Measurements from ENCODE around the gene LTBP1. TPM values are rescaled to one million over a fixed set of nuclear protein-coding genes. Genes with fewer than 3 reads are reported as not detected.
"Not testable (repeated sequence)": the region's sequence is repeated elsewhere in the genome, so short reads cannot be mapped to it uniquely, and the experiment has no call there.

LTBP1 gene
- total RNA-seq, 2 experiments from 2014 or later: 0.03 to 0.24 TPM

DNA sequence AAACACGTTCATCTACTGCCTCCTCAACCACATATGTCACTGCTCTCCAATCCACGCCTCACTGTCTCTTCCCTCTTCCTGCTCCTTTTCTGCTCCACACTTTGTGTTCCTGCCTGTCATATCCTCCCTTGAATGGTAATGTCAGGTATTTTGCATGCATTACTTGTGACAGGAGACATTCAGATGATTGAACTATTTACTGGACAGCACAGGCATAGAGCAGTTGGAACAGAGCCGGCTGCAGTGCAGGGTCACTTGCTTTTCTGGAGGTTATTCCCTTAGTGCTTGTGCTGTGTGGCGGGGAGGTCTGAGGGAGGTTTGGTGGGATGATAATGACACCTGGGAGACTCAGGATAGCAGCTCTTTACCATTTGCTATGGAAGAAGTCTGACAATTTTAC is 93.8 kb downstream of the LTBP1 start:
- Mint-ChIP-seq H3K36me3 (ENCODE audit: low read depth) (no peaks in the 10 kb centered on the region), H3K27me3 (ENCODE audit: low read depth) (peaks cover 2% of the 10 kb centered on the region), H3K27ac (no peak overlapping the region), H3K4me1 (ENCODE audit: low read depth) (no peaks in the 10 kb centered on the region), H3K9me3 (ENCODE audit: insufficient read depth) (no peaks in the 10 kb centered on the region), H3K4me3 (no peak overlapping the region)
- ATAC-seq (no peak), DNase-seq (no peak)
- ChIA-PET POLR2A (no interaction called here), CTCF (no interaction called here)

DNA sequence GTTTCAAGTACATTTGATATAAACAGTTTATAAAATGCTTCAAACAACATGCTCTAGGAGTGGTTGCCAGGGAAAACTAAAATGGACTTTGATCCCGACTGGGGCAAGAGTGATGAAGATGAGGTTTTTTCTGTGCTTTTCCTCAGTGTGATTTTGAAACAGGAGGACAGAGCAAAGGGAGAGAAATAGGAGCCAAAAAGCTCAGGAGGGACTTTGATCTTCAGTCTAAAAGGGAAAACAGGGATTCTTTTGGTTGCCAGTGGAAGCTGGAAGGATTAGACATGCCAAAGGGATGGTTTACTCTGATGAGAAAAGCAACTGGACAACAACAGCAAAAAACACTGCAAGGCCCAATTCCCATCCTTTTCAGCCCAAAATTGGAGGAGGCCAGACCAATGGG is 95.5 kb downstream of the LTBP1 start:
- no peak overlapping the region for H3K27ac Mint-ChIP-seq
- H3K36me3 Mint-ChIP-seq (ENCODE audit: low read depth): no peaks in the 10 kb centered on the region
- H3K4me1 Mint-ChIP-seq (ENCODE audit: low read depth): no peaks in the 10 kb centered on the region
- H3K4me3 Mint-ChIP-seq: no peak overlapping the region
- ChIA-PET POLR2A (no interaction called here), CTCF (interaction anchor here (1.3 kb wide), 1 partner anchor 9 kb away, joined by 5 read pairs; no protein-coding TSS in a partner anchor)
- peaks cover 2% of the 10 kb centered on the region for H3K27me3 Mint-ChIP-seq (ENCODE audit: low read depth)
- DNase-seq: no peak
- H3K9me3 Mint-ChIP-seq (ENCODE audit: insufficient read depth): no peaks in the 10 kb centered on the region
- ATAC-seq: no peak

DNA sequence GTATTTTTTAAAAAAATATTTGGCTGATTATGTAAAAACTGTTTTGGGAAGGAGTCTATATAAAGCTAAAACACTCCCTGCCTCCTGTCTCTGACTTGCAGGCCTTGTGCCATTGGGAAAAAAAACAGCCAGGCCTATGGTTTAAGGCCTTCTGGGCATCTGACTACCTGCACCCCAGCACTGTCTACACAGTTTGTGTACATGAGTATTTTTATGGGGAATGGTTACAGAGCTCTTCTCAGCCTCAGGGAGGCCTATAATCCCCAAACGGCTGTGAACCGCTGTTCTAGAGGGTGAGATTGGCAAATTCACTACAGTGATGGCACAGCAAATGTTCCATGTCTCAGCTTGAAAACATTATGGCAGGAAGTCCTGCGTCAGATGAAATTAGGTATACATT is 96.1 kb downstream of the LTBP1 start:
- ATAC-seq: no peak
- Mint-ChIP-seq H3K4me3 (no peak overlapping the region), H3K9me3 (ENCODE audit: insufficient read depth) (no peaks in the 10 kb centered on the region), H3K27me3 (ENCODE audit: low read depth) (peaks cover 2% of the 10 kb centered on the region), H3K36me3 (ENCODE audit: low read depth) (no peaks in the 10 kb centered on the region), H3K4me1 (ENCODE audit: low read depth) (no peaks in the 10 kb centered on the region), H3K27ac (no peak overlapping the region)
- DNase-seq: no peak
- CTCF ChIA-PET: interaction anchor here (1.3 kb wide), 1 partner anchor 10 kb away, joined by 5 read pairs; no protein-coding TSS in a partner anchor
- POLR2A ChIA-PET: no interaction called here

DNA sequence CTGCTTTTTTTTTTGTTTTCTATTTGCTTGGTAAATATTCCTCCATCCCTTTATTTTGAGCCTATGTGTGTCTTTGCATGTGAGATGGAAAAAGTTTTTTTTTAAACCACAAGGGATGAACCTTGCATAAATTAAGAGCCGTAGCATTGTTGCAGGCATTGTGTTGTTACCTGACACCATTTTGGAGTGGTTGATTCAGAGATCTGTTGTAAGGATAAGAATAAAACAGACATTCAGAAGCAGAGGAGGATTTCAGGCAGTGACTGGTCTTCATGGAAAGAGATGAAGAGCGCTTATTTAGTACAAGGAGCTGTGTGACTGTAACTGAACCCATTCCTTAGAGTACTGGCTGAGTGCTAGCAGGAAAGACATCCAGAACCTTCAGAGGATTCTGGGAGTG is 101.2 kb downstream of the LTBP1 start:
- H3K36me3 Mint-ChIP-seq (ENCODE audit: low read depth): no peaks in the 10 kb centered on the region
- no peak overlapping the region for H3K27ac Mint-ChIP-seq
- ATAC-seq (no peak), DNase-seq (no peak)
- POLR2A ChIA-PET: no interaction called here
- H3K4me3 Mint-ChIP-seq: no peak overlapping the region
- CTCF ChIA-PET: no interaction called here
- H3K9me3 Mint-ChIP-seq (ENCODE audit: insufficient read depth): no peaks in the 10 kb centered on the region
- H3K27me3 Mint-ChIP-seq (ENCODE audit: low read depth): no peaks in the 10 kb centered on the region
- H3K4me1 Mint-ChIP-seq (ENCODE audit: low read depth): no peaks in the 10 kb centered on the region

DNA sequence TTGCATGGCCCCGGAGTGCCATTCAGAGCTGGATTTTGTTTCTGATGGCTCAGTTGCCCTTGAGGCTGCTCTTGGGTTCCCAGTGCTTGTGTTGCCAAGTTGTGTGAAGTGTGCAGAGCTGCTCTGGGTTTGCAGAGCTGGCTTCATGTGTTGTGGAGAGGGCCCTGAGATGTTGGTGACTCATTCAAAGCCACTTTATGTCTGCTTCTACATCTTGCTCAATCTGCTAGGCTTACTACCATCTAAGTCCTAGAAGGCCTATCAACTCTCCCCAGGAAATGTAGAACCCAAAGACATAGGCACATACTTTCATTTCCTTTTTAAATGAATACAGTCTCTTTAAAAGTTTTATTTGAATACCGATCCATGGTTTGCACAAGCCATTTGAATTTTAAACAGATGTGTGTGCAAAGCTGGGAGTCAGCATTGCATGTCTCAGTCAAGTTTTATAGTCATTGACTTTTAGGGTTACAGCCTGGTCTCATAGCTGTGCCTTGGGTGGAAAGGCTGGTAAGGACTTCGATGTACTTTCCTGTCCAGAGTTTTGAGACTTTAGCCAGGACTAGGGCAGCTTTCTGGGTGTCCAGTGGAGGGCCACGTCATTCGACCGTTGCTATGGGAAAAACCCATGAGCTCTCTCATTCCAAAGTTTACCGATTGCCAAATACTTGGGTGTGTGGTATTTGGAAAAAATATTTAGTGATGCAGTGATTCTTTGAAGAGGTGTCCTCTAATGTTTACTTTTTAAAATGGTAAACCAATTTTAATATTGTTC is 105.0 kb downstream of the LTBP1 start:
- no peaks in the 10 kb centered on the region for H3K9me3 Mint-ChIP-seq (ENCODE audit: insufficient read depth)
- ATAC-seq (no peak), DNase-seq (no peak)
- no peaks in the 10 kb centered on the region for H3K4me1 Mint-ChIP-seq (ENCODE audit: low read depth)
- no peak overlapping the region for H3K27ac Mint-ChIP-seq
- H3K36me3 Mint-ChIP-seq (ENCODE audit: low read depth): no peaks in the 10 kb centered on the region
- ChIA-PET CTCF (no interaction called here), POLR2A (no interaction called here)
- H3K27me3 Mint-ChIP-seq (ENCODE audit: low read depth): no peaks in the 10 kb centered on the region
- no peak overlapping the region for H3K4me3 Mint-ChIP-seq

DNA sequence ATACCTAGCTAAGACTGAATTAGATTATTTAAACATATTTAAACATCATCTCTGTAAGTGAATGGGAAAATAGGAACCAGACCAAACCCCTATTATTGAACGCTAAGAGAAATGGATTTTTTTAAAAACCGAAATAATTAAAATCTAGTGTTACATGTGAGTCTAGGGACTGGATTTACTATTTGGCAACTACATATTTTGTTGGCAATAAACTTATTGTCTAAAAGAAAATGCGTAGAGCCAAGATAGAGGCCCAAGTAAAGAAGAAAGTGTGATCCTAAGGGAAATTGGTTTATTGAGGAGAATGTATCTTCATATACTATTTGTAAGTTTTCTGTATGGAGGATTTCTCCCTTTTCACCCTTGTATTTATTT is 105.6 kb downstream of the LTBP1 start:
- H3K4me3 Mint-ChIP-seq: no peak overlapping the region
- no peaks in the 10 kb centered on the region for H3K36me3 Mint-ChIP-seq (ENCODE audit: low read depth)
- H3K27me3 Mint-ChIP-seq (ENCODE audit: low read depth): no peaks in the 10 kb centered on the region
- POLR2A ChIA-PET: no interaction called here
- H3K4me1 Mint-ChIP-seq (ENCODE audit: low read depth): no peaks in the 10 kb centered on the region
- ATAC-seq: no peak
- DNase-seq: no peak
- H3K27ac Mint-ChIP-seq: no peak overlapping the region
- CTCF ChIA-PET: no interaction called here
- no peaks in the 10 kb centered on the region for H3K9me3 Mint-ChIP-seq (ENCODE audit: insufficient read depth)

DNA sequence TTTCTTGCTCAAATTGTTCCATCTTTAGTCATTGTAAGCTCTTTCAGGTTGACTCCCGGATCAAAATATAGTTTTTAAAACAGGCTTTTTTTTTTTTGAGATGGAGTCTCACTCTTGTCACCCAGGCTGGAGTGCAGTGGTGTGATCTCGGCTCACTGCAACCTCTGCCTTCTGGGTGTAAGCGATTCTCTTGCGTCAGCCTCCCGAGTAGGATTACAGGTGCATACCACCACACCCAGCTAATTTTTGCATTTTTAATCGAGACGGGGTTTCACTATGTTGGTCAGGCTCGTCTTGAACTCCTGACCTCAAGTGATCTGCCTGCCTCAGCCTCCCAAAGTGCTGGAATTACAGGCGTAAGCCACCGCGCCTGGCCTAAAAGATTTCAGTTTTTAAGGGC is 106.0 kb downstream of the LTBP1 start:
- ATAC-seq; H3K4me1 Mint-ChIP-seq (ENCODE audit: low read depth); POLR2A ChIA-PET; H3K27ac Mint-ChIP-seq; CTCF ChIA-PET; H3K4me3 Mint-ChIP-seq; H3K36me3 Mint-ChIP-seq (ENCODE audit: low read depth); H3K27me3 Mint-ChIP-seq (ENCODE audit: low read depth); DNase-seq; H3K9me3 Mint-ChIP-seq (ENCODE audit: insufficient read depth): not testable (repeated sequence)

DNA sequence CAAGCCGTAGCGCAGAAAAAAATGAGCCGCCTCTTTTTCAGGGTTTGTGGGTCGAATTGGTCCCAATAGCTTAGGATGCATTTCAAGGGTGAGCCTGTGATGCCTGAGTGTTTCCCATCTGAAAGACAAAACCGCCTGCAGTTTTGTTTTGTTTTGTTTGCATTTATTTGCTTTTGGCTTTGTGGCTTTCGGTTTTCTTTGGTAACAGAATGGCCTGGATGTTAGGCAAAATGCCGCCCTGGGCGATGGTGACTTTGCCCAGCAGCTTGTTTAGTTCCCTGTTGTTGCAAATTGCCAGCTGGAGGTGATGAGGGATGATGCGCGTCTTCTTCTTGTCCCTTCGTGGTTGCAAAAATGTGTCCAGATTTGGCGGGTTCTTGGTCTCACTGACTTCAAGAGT is 109.4 kb downstream of the LTBP1 start:
- no peaks in the 10 kb centered on the region for H3K36me3 Mint-ChIP-seq (ENCODE audit: low read depth)
- no peak overlapping the region for H3K27ac Mint-ChIP-seq
- DNase-seq (no peak), ATAC-seq (no peak)
- H3K27me3 Mint-ChIP-seq (ENCODE audit: low read depth): peaks cover 4% of the 10 kb centered on the region
- no peak overlapping the region for H3K4me3 Mint-ChIP-seq
- no peaks in the 10 kb centered on the region for H3K9me3 Mint-ChIP-seq (ENCODE audit: insufficient read depth)
- CTCF ChIA-PET: no interaction called here
- POLR2A ChIA-PET: no interaction called here
- no peaks in the 10 kb centered on the region for H3K4me1 Mint-ChIP-seq (ENCODE audit: low read depth)

DNA sequence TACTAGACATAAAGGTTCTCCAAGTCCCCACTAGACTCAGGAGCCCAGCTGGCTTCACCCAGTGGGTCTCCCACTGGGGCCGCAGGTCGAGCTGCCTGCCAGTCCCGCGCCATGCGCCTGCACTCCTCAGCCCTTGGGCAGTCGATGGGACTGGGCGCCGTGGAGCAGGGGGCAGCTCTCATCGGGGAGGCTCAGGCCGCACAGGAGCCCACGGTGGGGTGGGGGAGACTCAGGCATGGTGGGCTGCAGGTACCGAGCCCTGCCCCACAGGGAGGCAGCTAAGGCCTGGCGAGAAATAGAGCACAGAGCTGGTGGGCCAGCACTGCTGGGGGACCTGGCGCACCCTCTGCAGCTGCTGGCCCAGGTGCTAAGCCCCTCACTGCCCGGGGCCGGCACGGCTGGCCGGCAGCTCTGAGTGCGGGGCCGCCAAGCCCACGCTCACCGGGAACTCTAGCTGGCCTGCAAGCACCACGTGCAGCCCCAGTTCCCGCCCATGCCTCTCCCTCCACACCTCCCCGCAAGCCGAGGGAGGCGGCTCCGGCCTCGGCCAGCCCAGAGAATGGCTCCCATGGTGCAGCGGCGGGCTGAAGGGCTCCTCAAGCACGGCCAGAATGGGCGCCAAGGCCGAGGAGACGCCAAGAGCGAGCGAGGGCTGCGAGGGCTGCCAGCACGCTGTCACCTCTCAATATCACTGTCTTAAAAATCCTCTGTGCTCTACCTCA is 110.7 kb downstream of the LTBP1 start:
- DNase-seq; ATAC-seq; H3K36me3 Mint-ChIP-seq (ENCODE audit: low read depth); H3K4me1 Mint-ChIP-seq (ENCODE audit: low read depth); H3K27me3 Mint-ChIP-seq (ENCODE audit: low read depth); H3K9me3 Mint-ChIP-seq (ENCODE audit: insufficient read depth); POLR2A ChIA-PET; H3K27ac Mint-ChIP-seq; H3K4me3 Mint-ChIP-seq; CTCF ChIA-PET: not testable (repeated sequence)

DNA sequence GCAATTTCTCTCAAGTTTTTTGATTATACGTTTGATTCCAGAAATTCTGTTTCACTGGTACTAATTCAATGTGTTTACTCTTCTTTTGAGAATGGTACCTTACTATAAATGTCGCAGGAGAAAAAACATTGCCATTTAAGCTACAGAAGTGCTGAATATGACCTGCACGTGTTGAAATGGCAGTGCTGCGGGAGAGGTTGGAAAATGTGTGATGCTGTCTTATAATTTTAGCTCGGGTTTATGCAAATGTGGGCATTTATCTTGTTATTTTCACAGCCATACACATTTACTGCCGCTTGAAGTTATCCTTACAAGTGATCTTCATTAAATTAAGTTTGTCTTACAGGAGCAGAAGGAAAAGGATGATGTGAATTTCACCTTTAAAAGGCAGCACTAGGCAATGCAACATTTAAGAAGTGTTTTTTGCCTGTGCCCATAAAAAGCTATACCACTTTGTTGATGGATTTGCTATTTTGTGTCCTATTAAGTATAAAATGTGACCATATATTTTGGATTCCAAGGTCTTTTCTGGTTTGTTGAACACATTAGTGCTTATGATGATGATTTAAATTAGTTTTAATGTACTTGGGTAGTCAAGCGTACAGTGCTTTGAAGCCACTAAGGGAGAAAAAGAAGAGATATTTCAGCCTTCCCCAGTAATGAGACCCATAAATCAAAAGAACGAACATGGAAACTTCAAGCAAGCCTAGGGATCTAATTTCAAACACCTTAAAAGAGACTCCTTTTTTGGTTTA is 112.1 kb downstream of the LTBP1 start:
- ChIA-PET CTCF (no interaction called here), POLR2A (no interaction called here)
- Mint-ChIP-seq H3K9me3 (ENCODE audit: insufficient read depth) (no peaks in the 10 kb centered on the region), H3K4me1 (ENCODE audit: low read depth) (no peaks in the 10 kb centered on the region), H3K27ac (no peak overlapping the region), H3K27me3 (ENCODE audit: low read depth) (peaks cover 7% of the 10 kb centered on the region), H3K4me3 (no peak overlapping the region), H3K36me3 (ENCODE audit: low read depth) (no peaks in the 10 kb centered on the region)
- DNase-seq (no peak), ATAC-seq (no peak)

DNA sequence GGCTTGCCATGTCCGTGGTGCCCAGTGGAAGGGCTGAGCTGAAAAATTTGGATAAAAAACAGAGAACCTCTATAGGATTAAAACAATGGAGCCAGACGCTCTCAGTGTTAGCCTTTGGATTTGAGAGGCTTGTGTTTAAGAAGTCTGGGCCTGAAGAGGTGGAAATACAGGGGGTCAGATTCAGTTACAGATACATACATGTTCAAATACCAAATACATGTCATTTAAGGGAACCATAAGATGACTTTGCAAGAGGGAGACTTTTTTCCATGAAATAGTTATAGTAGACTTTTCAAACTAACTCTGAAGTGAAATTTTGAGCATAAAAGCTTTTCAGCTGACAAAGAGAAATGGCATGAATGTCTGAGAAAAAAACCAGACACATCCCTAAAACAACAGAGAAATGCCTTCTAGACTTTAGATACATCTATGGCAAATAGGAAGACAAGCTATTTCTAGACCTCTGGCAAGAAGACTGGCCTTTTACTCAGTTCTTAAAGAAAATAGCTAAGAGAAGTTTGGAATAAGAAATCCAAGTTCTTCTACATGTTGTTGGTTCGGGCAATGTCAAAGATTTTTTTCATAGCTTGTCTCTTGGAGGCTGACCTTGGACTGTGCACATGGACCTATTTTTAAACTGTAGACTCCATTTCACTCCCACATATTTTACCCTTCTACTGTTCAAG is 112.9 kb downstream of the LTBP1 start:
- Mint-ChIP-seq H3K36me3 (ENCODE audit: low read depth) (no peaks in the 10 kb centered on the region), H3K4me1 (ENCODE audit: low read depth) (no peaks in the 10 kb centered on the region), H3K4me3 (no peak overlapping the region), H3K27me3 (ENCODE audit: low read depth) (peaks cover 7% of the 10 kb centered on the region), H3K27ac (no peak overlapping the region), H3K9me3 (ENCODE audit: insufficient read depth) (no peaks in the 10 kb centered on the region)
- ChIA-PET CTCF (no interaction called here), POLR2A (no interaction called here)
- no peak for ATAC-seq
- DNase-seq: no peak

DNA sequence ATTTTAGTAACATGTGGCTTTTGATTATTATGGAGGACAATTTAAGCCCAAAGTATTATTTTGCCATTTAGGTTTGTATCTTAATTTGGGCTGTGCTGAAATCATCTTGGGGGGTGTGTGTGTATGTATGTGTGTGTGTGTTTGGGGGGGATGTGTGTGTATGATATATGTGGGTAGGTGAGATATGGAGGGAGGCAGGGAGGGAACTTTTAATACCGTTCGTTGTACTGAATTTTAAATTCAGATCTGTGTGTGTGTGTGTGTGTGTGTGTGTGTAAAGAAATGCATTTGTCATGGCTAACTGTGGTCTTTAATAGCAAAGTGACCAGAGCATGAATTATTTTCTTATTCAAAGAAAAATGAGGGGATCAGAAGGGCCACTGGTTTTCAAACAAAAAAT is 113.7 kb downstream of the LTBP1 start:
- Mint-ChIP-seq H3K9me3 (ENCODE audit: insufficient read depth) (no peaks in the 10 kb centered on the region), H3K36me3 (ENCODE audit: low read depth) (no peaks in the 10 kb centered on the region), H3K4me3 (no peak overlapping the region), H3K27ac (no peak overlapping the region), H3K4me1 (ENCODE audit: low read depth) (no peaks in the 10 kb centered on the region), H3K27me3 (ENCODE audit: low read depth) (peaks cover 7% of the 10 kb centered on the region)
- ChIA-PET CTCF (no interaction called here), POLR2A (no interaction called here)
- ATAC-seq (no peak), DNase-seq (no peak)

Measured in activated CD8-positive, alpha-beta T cell treated with anti-CD3 and anti-CD28 coated beads, Interleukin-2, amount 10 ng/mL, durations not matched to agents 7 days and 5 days (primary cell).